Upper lobe of left lung (tissue), 6 donors: ENCODE data around the gene PPP1R3C. TPM values are rescaled to one million over a fixed set of nuclear protein-coding genes. Genes with fewer than 3 reads are reported as not detected.

Experiments used
- ATAC-seq, 2 donors: fragments of 200-7000 bp; cut with Tn5 transposase; one replicate each; pipeline ENCODE4 v1.9.1; 2022; ENCODE audit warnings: mild to moderate bottlenecking in 2 of 2, moderate library complexity in 2 of 2; ENCODE audit not compliant: low FRiP score in 2 of 2
- DNase-seq, 2 donors: peaks; one replicate each; pipeline ENCODE4 v3.0.0-alpha.2; 2019 to 2020
- H3K27ac ChIP-seq, 4 donors: fragments of 200-600 bp; sonication (generic); one replicate each; pipeline ENCODE4 v1.5.1; 2016 to 2019
- H3K27me3 ChIP-seq, 4 donors: fragments of 200-600 bp; sonication (generic); one replicate each; pipeline ENCODE4 v1.5.1; 2017 to 2019
- H3K36me3 ChIP-seq, 4 donors: fragments of 200-600 bp; sonication (generic); one replicate each; pipeline ENCODE4 v1.5.1; 2016 to 2019
- H3K4me1 ChIP-seq, 4 donors: fragments of 200-600 bp; sonication (generic); one replicate each; pipeline ENCODE4 v1.5.1; 2018 to 2019
- H3K4me3 ChIP-seq, 4 donors: fragments of 200-600 bp; sonication (generic); one replicate each; pipeline ENCODE4 v1.5.1; 2017 to 2019; ENCODE audit warnings: mild to moderate bottlenecking in 2 of 4, moderate library complexity in 1 of 4
- H3K9me3 ChIP-seq, 4 donors: fragments of 200-600 bp; sonication (generic); one replicate each; pipeline ENCODE4 v1.5.1; 2018 to 2019
- CTCF ChIP-seq, 6 experiments: fragments of 450-650 bp in 4 of 6; fragments of 200-600 bp in 2 of 6; sonication (generic) in 2 of 6; IDR thresholded peaks; one replicate each; pipeline ENCODE4 v1.5.1; 2016 to 2019; ENCODE audit warnings: antibody characterized with exemption in 6 of 6
- EP300 ChIP-seq, 4 donors: sonication (generic); formaldehyde crosslinking; IDR thresholded peaks; one replicate each; pipeline ENCODE4 v1.5.1; 2017; ENCODE audit warnings: antibody characterized with exemption in 4 of 4, control low read depth in 2 of 4
- POLR2A ChIP-seq, 4 donors: fragments of 450-650 bp; IDR thresholded peaks; one replicate each; pipeline ENCODE4 v1.5.1; 2016 to 2017; ENCODE audit warnings: antibody characterized with exemption in 4 of 4, mild to moderate bottlenecking in 2 of 4
- POLR2AphosphoS5 ChIP-seq, 2 donors: sonication (generic); formaldehyde crosslinking; IDR thresholded peaks; one replicate each; pipeline ENCODE4 v1.5.1; 2017; ENCODE audit warnings: antibody characterized with exemption in 2 of 2
- WGBS, 2 donors: methylation state at CpG; one replicate each; pipeline ENCODE4 v1.1.5; 2017 to 2018; 5-methylcytosine and 5-hydroxymethylcytosine counted together
- total RNA-seq, 6 donors: library from RNA; depleted of rRNA in 4 of 6; stranded (reverse); fragments of >200 nt in 4 of 6; gene quantifications; one replicate each; pipeline versions ENCODE4 v1.1.0 to v1.2.1, GENCODE V29; 2016 to 2021
- donor health status: DM: no; HTN: no; CAD: no; lungs with moderate emphysema.
- donor health status: DM: no; HTN: yes; CAD: no; lungs with severe emphysema.

Gene PPP1R3C
- total RNA-seq, 6 donors from 2014 or later = 1.8 to 13.3 (median 10.2) TPM

- 49 to 66% methylated on average over 6 to 7 of the region's 7 CpGs for WGBS, 2 donors
- Histone ChIP-seq H3K4me3 (no peak overlapping the region), H3K27ac (peak overlapping the region in 1 of 4 donors; percentile 28), H3K9me3 (no peaks in the 10 kb centered on the region), H3K4me1 (peaks cover 4 to 9% (median 6%) of the 10 kb centered on the region in 4 donors), H3K36me3 (no peaks in the 10 kb centered on the region), H3K27me3 (no peaks in the 10 kb centered on the region)
- no peak for ATAC-seq
- TF ChIP-seq CTCF (IDR thresholded peaks at IDR 0.05) (no peak), POLR2AphosphoS5 (IDR thresholded peaks at IDR 0.05) (no peak), POLR2A (IDR thresholded peaks at IDR 0.05) (no peak), EP300 (IDR thresholded peaks at IDR 0.05) (no peak)
- DNase-seq = peak in 1 of 2 donors; percentile 16
Measured at GRCh38 chr10:91597197-91597881, 35.5 kb downstream of the PPP1R3C start.

GRCh38 chr10:91596825-91597196 is 36.1 kb downstream of the PPP1R3C start:
- no peak for ATAC-seq
- no peaks in the 10 kb centered on the region for H3K27me3 ChIP-seq
- WGBS, 2 donors = 47 to 65% methylated on average over 1 of the region's 1 CpG
- H3K27ac ChIP-seq = no peak overlapping the region
- DNase-seq = no peak
- peaks cover 4 to 9% (median 6%) of the 10 kb centered on the region in 4 donors for H3K4me1 ChIP-seq
- TF ChIP-seq POLR2AphosphoS5 (IDR thresholded peaks at IDR 0.05) (no peak), POLR2A (IDR thresholded peaks at IDR 0.05) (no peak), EP300 (IDR thresholded peaks at IDR 0.05) (no peak), CTCF (IDR thresholded peaks at IDR 0.05) (no peak)
- H3K4me3 ChIP-seq = no peak overlapping the region
- no peaks in the 10 kb centered on the region for H3K9me3 ChIP-seq
- H3K36me3 ChIP-seq = no peaks in the 10 kb centered on the region

- H3K9me3 ChIP-seq = no peaks in the 10 kb centered on the region
- no peaks in the 10 kb centered on the region for H3K36me3 ChIP-seq
- peaks cover 10 to 24% (median 18%) of the 10 kb centered on the region in 4 donors for H3K4me1 ChIP-seq
- TF ChIP-seq POLR2A (IDR thresholded peaks at IDR 0.05) = no peak
- TF ChIP-seq CTCF (IDR thresholded peaks at IDR 0.05) = no peak
- TF ChIP-seq POLR2AphosphoS5 (IDR thresholded peaks at IDR 0.05) = no peak
- no peak for TF ChIP-seq EP300 (IDR thresholded peaks at IDR 0.05)
- ATAC-seq = no peak
- 88 to 91% methylated on average over 2 of the region's 2 CpGs for WGBS, 2 donors
- H3K4me3 ChIP-seq = no peak overlapping the region
- H3K27me3 ChIP-seq = no peaks in the 10 kb centered on the region
- no peak for DNase-seq
- no peak overlapping the region for H3K27ac ChIP-seq
Measured at GRCh38 chr10:91593834-91594233, 39.0 kb downstream of the PPP1R3C start.

- no peak for ATAC-seq
- Histone ChIP-seq H3K27me3 (no peaks in the 10 kb centered on the region), H3K4me3 (no peak overlapping the region), H3K27ac (no peak overlapping the region), H3K9me3 (no peaks in the 10 kb centered on the region), H3K36me3 (no peaks in the 10 kb centered on the region), H3K4me1 (peaks cover 10 to 27% (median 22%) of the 10 kb centered on the region in 4 donors)
- WGBS, 2 donors = 81 to 87% methylated on average over 8 of the region's 8 CpGs
- no peak for DNase-seq
- TF ChIP-seq POLR2A (IDR thresholded peaks at IDR 0.05) = no peak
- TF ChIP-seq POLR2AphosphoS5 (IDR thresholded peaks at IDR 0.05) = no peak
- no peak for TF ChIP-seq CTCF (IDR thresholded peaks at IDR 0.05)
- no peak for TF ChIP-seq EP300 (IDR thresholded peaks at IDR 0.05)
Measured at GRCh38 chr10:91593366-91593765, 39.5 kb downstream of the PPP1R3C start.
